Activated CD8-positive, alpha-beta memory T cell treated with anti-CD3 and anti-CD28 coated beads, Interleukin-2, amount 50 U/mL, for 24 hours (primary cell): ENCODE data around the gene MPEG1.

Source experiments
- DNase-seq: peaks from one replicate; pipeline ENCODE4 v3.0.0-alpha.2; 2020; ENCODE audit errors: extremely low read depth

The MPEG1 gene

GRCh38 chr11:59188954-59189353 lies 23.8 kb downstream of the MPEG1 start:
- DNase-seq, result no peak

- DNase-seq, result no peak
Observed at GRCh38 chr11:59187587-59187986, 25.1 kb downstream of the MPEG1 start.

GRCh38 chr11:59187035-59187434 lies 25.7 kb downstream of the MPEG1 start:
- no peak for DNase-seq

GRCh38 chr11:59186130-59186594 lies 26.6 kb downstream of the MPEG1 start:
- DNase-seq, result no peak

GRCh38 chr11:59185386-59185945 lies 27.3 kb downstream of the MPEG1 start:
- no peak for DNase-seq

GRCh38 chr11:59184691-59185339 lies 27.9 kb downstream of the MPEG1 start:
- no peak for DNase-seq

- no peak for DNase-seq
Observed at GRCh38 chr11:59183771-59184170, 29.0 kb downstream of the MPEG1 start.

GRCh38 chr11:59182457-59183151 lies 30.1 kb downstream of the MPEG1 start:
- no peak for DNase-seq

- no peak for DNase-seq
Observed at GRCh38 chr11:59181746-59182456, 30.8 kb downstream of the MPEG1 start.

- no peak for DNase-seq
Observed at GRCh38 chr11:59180907-59181306, 31.8 kb downstream of the MPEG1 start.

GRCh38 chr11:59180168-59180776 lies 32.5 kb downstream of the MPEG1 start:
- DNase-seq, result no peak

GRCh38 chr11:59179121-59179520 lies 33.6 kb downstream of the MPEG1 start:
- no peak for DNase-seq

- DNase-seq, result no peak
Observed at GRCh38 chr11:59178402-59178801, 34.3 kb downstream of the MPEG1 start.

- DNase-seq, result no peak
Observed at GRCh38 chr11:59176330-59176729, 36.4 kb downstream of the MPEG1 start.

GRCh38 chr11:59175091-59175501 lies 37.6 kb downstream of the MPEG1 start:
- DNase-seq, result no peak

GRCh38 chr11:59174664-59175033 lies 38.1 kb downstream of the MPEG1 start:
- DNase-seq, result no peak

GRCh38 chr11:59173964-59174663 lies 38.6 kb downstream of the MPEG1 start:
- DNase-seq, result no peak

GRCh38 chr11:59173080-59173963 lies 39.4 kb downstream of the MPEG1 start:
- DNase-seq, result no peak

- no peak for DNase-seq
Observed at GRCh38 chr11:59172345-59173079, 40.2 kb downstream of the MPEG1 start.
